ENCODE results near the gene POLR1G.
"Not testable (repeated sequence)": the region's sequence is repeated elsewhere in the genome, so short reads cannot be mapped to it uniquely, and the experiment has no call there.

Gene POLR1G

DNA sequence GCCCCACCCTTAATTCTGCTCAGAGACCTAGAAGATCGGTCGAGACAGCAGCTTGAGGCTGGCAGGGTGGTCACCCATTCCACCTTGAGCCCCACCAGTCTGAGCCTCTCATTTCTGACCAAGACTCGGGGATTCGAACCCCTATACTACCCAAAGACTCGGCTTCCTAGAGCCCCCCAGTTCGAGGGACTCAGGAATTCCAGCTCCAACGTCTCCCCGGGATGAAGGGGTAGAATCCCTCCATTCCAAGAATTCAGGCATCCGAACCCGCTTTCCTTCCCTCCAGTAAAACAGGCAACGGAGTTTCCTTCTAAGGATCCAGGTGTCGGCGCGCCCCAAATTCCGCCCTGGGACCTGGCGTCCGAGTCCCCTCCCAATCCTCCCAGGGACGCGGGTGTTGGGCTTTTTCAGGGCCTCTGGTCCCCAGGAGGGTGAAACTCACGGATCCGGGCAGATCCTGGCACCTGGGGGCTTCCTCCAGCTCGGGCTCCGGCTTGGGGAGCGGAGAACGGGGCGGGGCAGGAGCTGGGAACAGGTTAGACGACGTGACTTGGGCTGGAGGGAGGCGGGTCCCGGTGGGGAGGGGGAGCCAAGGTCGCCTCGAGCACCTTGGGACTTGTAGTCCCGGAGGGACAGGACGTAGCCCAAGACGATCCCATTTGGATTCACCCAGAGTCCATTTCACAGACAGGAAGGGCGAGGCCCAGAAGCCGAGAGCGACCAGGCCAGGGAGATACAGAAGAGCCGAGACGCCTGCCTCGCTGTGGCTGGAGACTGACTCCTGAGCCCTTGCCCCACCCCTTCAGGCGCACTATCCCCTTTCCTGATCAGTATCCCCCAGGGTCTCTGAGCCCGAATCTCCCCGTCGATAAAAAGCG, 1.6 kb upstream of the POLR1G start, which contains the start of gene PPP1R13L:
Gene PPP1R13L, minus strand, starts transcription at position 513 of the 878 bp plus-strand sequence. CDS start 6,751 bp downstream, outside the sequence.
- TF ChIP-seq, protein P1, sequence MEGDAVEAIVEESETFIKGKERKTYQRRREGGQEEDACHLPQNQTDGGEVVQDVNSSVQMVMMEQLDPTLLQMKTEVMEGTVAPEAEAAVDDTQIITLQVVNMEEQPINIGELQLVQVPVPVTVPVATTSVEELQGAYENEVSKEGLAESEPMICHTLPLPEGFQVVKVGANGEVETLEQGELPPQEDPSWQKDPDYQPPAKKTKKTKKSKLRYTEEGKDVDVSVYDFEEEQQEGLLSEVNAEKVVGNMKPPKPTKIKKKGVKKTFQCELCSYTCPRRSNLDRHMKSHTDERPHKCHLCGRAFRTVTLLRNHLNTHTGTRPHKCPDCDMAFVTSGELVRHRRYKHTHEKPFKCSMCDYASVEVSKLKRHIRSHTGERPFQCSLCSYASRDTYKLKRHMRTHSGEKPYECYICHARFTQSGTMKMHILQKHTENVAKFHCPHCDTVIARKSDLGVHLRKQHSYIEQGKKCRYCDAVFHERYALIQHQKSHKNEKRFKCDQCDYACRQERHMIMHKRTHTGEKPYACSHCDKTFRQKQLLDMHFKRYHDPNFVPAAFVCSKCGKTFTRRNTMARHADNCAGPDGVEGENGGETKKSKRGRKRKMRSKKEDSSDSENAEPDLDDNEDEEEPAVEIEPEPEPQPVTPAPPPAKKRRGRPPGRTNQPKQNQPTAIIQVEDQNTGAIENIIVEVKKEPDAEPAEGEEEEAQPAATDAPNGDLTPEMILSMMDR (IDR thresholded peaks at IDR 0.05; ENCODE audit: control extremely low read depth, extremely low read depth, low read depth, missing control alignments): no peak
- DNase-seq (ENCODE audit: extremely low spot score): peak; percentile 89

DNA sequence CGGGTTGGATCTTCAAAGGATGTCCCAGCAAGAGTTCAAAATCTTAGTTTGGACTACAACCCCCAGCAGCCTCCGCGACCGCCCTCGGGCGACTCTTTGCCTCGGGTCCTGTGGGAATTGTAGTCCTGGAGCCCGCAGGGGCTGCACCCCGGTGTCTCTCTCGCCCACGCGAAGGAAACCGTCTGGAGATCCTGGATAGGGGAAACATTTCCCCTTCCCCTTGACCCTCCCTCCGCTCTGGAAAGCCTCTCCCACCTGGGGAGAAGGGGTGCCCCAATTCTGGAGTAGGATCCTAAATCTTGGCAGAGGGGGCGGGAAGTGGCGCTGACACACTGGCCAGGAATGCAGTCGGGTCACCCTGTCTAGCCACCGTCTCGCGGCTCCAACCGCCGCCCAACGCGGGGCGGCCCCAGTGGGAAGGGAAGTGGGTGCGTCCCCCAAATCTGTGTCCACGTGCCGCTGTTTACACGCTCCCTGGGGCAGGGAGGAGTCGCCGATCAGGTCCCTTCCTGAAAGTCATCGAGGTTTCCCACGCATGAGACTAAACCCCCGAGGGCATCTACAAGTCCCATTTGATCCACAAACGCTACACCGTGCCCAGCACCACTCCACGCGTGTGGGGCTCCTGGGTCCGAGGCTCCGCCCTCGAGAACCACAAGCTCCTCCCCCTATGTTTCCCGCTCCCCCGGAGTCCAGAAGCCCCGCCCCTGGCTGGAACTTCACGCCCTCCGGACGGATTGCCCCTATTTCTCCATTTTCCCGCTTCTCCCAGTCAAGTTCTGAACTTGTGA, 814 bp upstream of the POLR1G start:
- TF ChIP-seq, protein P1 (IDR thresholded peaks at IDR 0.05; ENCODE audit: control extremely low read depth, extremely low read depth, low read depth, missing control alignments): no peak
- POLR2A ChIA-PET: interaction anchor here (0.6 kb wide), 1 partner anchor 42 kb away, joined by 4 read pairs; no protein-coding TSS in a partner anchor
- peak; percentile 88 for DNase-seq (ENCODE audit: extremely low spot score)
- CTCF ChIA-PET: interaction anchor here (0.6 to 2.4 kb wide), 6 partner anchors 34 to 80 kb away, joined by 3 to 16 read pairs (median 8); no protein-coding TSS in a partner anchor

More for the DNA sequence above, 1.6 kb upstream of the POLR1G start, which contains the start of gene PPP1R13L:
- ChIA-PET POLR2A (no interaction called here), CTCF (interaction anchor here (0.9 to 2.4 kb wide), 7 partner anchors 11 to 80 kb away, joined by 3 to 16 read pairs (median 6); no protein-coding TSS in a partner anchor)

DNA sequence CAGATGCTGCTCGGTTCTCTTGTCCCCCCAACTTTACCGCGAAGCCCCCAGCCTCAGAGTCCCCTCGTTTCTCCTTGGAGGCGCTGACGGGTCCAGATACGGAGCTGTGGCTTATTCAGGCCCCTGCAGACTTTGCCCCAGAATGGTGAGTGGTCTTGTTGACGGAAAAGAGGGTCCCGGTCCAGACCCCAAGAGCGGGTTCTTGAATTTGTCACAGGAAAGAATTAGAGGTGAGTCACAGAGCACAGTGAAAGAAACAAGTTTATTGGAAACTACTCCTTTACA, 589 bp downstream of the POLR1G start:
- POLR2A ChIA-PET: no interaction called here
- DNase-seq (ENCODE audit: extremely low spot score): no peak
- TF ChIP-seq, protein P1 (IDR thresholded peaks at IDR 0.05; ENCODE audit: control extremely low read depth, extremely low read depth, low read depth, missing control alignments): no peak
- CTCF ChIA-PET: interaction anchor here (1.6 to 1.7 kb wide), 2 partner anchors 21 to 72 kb away, joined by 6 to 8 read pairs; no protein-coding TSS in a partner anchor

DNA sequence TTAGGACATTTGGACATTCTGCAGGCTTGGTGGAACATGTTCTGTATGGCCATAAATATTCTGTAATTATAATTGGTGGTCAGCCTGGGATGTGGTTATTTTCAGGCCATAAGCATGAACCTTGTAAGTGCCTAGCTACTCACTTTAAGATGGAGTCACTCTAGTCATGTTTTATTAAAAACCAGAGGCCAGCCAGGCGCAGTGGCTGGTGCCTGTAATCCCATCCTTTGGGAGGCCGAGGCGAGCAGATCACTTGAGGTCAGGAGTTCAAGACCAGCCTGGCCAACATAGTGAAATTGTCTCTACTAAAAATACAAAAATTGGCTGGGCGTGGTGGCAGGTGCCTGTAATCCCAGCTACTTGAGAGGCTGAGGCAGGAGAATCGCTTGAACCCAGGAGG, 1.1 kb downstream of the POLR1G start:
- CTCF ChIA-PET: interaction anchor here (1.6 to 1.7 kb wide), 2 partner anchors 21 to 71 kb away, joined by 6 to 8 read pairs; no protein-coding TSS in a partner anchor
- DNase-seq (ENCODE audit: extremely low spot score); POLR2A ChIA-PET: not testable (repeated sequence)

DNA sequence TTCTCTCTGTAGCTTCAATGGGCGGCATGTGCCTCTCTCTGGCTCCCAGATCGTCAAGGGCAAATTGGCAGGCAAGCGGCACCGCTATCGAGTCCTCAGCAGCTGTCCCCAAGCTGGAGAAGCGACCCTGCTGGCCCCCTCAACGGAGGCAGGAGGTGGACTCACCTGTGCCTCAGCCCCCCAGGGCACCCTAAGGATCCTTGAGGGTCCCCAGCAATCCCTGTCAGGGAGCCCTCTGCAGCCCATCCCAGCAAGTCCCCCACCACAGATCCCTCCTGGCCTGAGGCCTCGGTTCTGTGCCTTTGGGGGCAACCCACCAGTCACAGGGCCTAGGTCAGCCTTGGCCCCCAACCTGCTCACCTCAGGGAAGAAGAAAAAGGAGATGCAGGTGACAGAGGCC, 1.7 kb downstream of the POLR1G start:
- TF ChIP-seq, protein P1 (IDR thresholded peaks at IDR 0.05; ENCODE audit: control extremely low read depth, extremely low read depth, low read depth, missing control alignments): no peak
- CTCF ChIA-PET: interaction anchor here (1.6 to 1.7 kb wide), 2 partner anchors 20 to 71 kb away, joined by 6 to 8 read pairs; no protein-coding TSS in a partner anchor
- POLR2A ChIA-PET: no interaction called here

DNA sequence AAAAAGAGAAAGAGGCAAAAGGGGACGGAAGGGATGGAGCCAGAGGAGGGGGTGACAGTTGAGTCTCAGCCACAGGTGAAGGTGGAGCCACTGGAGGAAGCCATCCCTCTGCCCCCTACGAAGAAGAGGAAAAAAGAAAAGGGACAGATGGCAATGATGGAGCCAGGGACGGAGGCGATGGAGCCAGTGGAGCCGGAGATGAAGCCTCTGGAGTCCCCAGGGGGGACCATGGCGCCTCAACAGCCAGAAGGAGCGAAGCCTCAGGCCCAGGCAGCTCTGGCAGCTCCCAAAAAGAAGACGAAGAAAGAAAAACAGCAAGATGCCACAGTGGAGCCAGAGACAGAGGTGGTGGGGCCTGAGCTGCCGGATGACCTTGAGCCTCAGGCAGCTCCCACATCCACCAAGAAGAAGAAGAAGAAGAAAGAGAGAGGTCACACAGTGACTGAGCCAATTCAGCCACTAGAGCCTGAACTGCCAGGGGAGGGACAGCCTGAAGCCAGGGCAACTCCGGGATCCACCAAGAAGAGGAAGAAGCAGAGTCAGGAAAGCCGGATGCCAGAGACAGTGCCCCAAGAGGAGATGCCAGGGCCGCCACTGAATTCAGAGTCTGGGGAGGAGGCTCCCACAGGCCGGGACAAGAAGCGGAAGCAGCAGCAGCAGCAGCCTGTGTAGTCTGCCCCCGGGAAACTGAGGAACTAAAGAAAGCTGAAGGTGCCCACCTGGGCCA, 2.5 kb downstream of the POLR1G start:
- TF ChIP-seq, protein P1 (IDR thresholded peaks at IDR 0.05; ENCODE audit: control extremely low read depth, extremely low read depth, low read depth, missing control alignments): no peak
- ChIA-PET POLR2A (no interaction called here), CTCF (interaction anchor here (0.7 to 1.2 kb wide), 3 partner anchors 9 to 30 kb away, joined by 3 to 5 read pairs (median 3); no protein-coding TSS in a partner anchor)
- no peak for DNase-seq (ENCODE audit: extremely low spot score)

More for the DNA sequence above, 1.7 kb downstream of the POLR1G start:
- DNase-seq (ENCODE audit: extremely low spot score): no peak

Measured in GM10248 (cell line).